Measurements from ENCODE around the gene AGR3.
"Not testable (repeated sequence)": the region's sequence is repeated elsewhere in the genome, so short reads cannot be mapped to it uniquely, and the experiment has no call there.

The AGR3 gene

GRCh38 chr7:16891874-16892643 is 10.3 kb upstream of the AGR3 start:
- no peak overlapping the region for H3K4me3 ChIP-seq (ENCODE audit: low read depth, low read length)

DNA sequence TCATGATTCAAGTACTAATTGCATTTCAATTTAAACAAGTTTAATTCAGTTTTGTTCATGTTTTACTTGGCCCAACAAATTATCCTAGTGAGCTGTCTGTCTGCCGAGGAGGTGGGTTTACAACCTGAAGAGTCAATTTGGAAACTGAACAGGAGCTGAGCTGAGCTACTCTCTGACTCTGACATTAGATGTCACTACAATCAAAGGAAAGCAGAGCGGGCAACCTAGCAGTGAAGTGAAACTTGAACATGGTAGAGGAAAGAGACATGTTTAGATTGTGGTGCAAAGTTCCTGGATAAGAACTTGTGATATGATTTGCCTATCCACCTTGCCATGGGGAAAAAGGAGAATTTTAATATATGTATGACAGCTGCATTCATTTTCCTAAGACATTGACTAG is 9.6 kb upstream of the AGR3 start:
- no peak overlapping the region for H3K4me3 ChIP-seq (ENCODE audit: low read depth, low read length)

DNA sequence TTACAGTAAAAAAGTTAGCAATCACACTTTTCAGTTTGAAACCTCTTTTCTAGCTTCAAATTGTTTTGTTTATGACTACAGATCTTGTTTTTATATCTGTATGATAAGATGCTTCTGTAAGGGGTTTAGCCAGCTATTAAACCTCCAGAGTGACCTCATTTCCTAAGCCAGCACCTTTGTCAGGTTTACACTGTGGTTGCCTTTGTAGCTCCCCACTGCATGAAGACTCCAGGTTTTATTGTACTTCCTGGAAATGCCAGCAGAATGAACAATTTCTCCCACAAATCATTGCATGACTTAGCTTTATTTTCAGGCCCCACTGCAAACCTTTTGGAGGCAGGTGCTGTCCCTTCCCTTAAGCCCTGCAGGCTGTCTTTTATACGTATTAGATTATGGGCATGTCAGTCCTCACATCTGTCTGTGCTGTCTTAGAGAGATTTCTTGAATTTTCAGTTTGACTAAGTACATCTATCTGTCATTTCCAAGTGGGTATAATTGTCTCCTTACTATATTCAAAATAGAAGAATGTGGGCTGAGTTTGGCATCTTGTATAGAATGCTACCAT is 8.2 kb upstream of the AGR3 start:
- H3K4me3 ChIP-seq (ENCODE audit: low read depth, low read length), result no peak overlapping the region

DNA sequence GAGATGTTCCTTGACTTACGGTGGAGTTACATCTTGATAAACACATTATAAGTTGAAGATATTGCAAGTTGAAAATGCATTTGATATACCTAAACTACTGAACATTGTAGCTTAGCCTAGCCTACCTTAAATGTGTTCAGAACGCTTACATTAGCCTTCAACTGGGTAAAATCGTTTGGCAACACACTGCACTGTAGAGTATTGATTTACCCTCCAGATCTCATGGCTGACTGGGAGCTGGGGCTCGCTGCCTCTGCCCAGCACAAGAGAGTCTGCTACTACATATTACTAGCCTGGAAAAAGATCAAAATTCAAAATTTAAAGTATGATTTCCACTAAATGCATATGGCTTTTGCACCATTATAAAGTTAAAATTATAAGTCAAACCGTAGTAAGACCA is 7.5 kb upstream of the AGR3 start:
- no peak overlapping the region for H3K4me3 ChIP-seq (ENCODE audit: low read depth, low read length)

DNA sequence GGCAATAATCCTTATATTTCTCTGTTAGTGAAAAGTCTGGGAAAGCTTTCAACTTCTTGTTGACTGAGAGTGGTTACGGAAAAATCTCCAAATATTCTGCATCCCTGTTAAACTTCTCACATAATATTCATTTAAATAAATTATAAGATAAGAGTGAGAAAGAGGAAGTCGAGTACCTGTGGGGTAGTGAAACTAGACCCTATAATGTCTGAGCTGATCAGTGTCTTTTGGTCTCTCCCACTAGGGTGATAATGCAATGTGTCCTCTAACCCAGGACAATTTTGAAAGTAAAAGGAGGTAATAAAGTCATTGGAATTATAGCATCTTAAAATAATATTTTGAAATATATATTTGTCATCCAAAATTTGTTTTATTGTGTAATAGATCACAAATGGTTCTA is 2.1 kb upstream of the AGR3 start:
- H3K4me3 ChIP-seq (ENCODE audit: low read depth, low read length), result no peak overlapping the region

DNA sequence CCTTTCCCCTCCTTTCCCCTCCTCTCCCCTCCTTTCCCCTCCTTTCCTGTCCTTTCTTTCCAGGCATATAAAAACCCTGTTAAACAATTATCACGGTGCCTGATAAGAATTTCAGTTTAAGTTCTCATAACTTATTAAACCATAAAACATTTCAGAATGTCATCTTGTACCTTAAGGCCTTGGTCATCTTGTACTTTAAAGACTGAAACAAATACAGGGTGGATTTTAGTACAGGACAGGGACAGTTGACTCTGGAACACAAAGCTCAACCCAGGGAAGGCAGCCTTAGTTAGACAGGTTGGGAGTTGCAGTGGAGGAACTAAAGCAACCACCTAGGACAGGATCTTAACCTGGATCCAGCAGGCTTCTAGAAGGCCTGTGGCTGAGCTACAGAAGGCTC is 1.2 kb downstream of the AGR3 start:
- H3K4me3 ChIP-seq (ENCODE audit: low read depth, low read length), result no peak overlapping the region

DNA sequence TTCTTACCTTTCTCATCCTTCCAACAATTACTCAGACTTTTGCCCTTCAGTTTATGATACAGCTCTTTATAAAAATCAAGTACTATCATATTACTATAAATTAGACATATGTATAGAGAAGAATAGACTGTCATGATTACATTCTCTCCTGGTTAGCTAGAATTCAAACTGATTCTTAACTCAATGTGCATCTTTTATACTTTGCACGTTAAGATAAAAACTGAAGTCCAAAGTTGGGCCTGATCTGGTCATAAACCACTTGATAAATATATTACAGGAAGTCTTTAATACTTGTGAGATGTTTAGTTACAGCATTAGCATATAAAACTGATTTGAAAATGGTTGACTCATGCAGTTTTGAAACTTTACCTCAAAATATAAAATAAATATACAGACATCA is 2.6 kb downstream of the AGR3 start:
- no peak overlapping the region for H3K4me3 ChIP-seq (ENCODE audit: low read depth, low read length)

DNA sequence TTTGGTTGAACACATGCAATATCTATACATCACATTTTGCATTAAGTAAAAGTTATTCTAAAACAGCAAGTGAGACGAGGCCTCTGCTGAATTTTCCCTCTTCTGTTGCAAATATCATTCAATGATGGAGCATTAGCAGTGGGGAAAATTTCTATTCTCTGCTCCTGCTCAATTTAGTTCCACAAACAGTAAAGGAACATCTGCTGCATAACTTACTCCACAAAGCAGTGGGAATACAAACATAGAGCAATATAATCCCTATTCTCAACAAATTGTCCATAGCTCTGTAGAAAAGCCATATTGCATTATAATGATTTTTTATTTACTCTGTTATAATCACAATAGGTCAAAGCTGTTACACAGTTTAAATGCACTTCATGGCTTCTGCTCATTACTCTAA is 5.9 kb downstream of the AGR3 start:
- no peak overlapping the region for H3K4me3 ChIP-seq (ENCODE audit: low read depth, low read length)

- no peak overlapping the region for H3K4me3 ChIP-seq (ENCODE audit: low read depth, low read length)
These were observed 7.7 kb downstream of the AGR3 start for GRCh38 chr7:16874066-16874465.

- H3K4me3 ChIP-seq (ENCODE audit: low read depth, low read length), result no peak overlapping the region
These were observed 14.5 kb downstream of the AGR3 start for GRCh38 chr7:16867328-16867727.

- H3K4me3 ChIP-seq (ENCODE audit: low read depth, low read length), result not testable (repeated sequence)
These were observed 28.6 kb downstream of the AGR3 start for GRCh38 chr7:16853189-16853588.

GRCh38 chr7:16851829-16852228 is 30.0 kb downstream of the AGR3 start:
- no peak overlapping the region for H3K4me3 ChIP-seq (ENCODE audit: low read depth, low read length)

- no peak overlapping the region for H3K4me3 ChIP-seq (ENCODE audit: low read depth, low read length)
These were observed 30.9 kb downstream of the AGR3 start for GRCh38 chr7:16850614-16851466.

GRCh38 chr7:16849296-16850148 is 32.3 kb downstream of the AGR3 start:
- H3K4me3 ChIP-seq (ENCODE audit: low read depth, low read length), result no peak overlapping the region

DNA sequence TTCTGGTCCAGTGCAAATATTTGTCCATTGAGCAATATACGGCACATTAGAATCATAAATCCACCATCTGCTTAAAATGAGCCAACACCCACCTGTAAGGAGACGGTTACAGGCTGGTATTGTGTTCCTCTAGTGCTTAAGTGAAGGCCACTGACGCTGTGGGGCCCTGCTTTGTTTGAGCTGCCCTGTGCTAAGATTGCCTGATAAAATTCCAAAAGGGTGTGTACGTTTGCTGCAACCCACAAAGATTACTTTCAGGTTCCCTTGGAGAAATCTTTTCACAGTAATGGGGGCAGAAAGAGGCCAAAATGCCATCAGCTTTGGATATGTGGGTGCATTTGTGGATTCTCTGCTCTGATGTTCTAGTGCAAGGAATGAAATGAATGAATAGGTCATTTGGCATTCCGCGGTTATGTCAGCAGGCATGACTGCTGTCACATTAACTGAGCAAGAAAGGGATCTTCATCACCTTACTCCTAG is 34.4 kb downstream of the AGR3 start:
- H3K4me3 ChIP-seq (ENCODE audit: low read depth, low read length), result no peak overlapping the region

GRCh38 chr7:16846601-16847165 is 35.1 kb downstream of the AGR3 start:
- no peak overlapping the region for H3K4me3 ChIP-seq (ENCODE audit: low read depth, low read length)

DNA sequence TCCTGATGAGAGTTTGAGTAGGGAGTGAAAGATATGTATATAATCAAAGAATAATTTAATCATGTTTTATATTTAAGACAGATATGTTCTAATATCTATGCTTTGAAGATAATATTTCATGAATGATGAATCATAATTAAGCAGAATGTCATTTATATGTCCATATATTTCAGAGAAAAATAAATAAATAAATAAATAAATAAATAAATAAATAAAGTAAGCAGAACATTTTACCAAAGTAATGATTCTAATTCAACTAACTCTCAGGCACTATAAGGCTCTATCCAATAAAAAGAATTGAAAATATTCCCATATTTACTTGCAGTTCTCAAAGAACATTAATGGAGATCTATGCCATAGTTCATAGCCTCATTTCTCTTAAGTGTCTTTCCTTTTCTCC is 36.0 kb downstream of the AGR3 start:
- no peak overlapping the region for H3K4me3 ChIP-seq (ENCODE audit: low read depth, low read length)

- no peak overlapping the region for H3K4me3 ChIP-seq (ENCODE audit: low read depth, low read length)
These were observed 40.1 kb downstream of the AGR3 start for GRCh38 chr7:16841681-16842080.

- no peak overlapping the region for H3K4me3 ChIP-seq (ENCODE audit: low read depth, low read length)
These were observed 41.7 kb downstream of the AGR3 start for GRCh38 chr7:16840094-16840493.

DNA sequence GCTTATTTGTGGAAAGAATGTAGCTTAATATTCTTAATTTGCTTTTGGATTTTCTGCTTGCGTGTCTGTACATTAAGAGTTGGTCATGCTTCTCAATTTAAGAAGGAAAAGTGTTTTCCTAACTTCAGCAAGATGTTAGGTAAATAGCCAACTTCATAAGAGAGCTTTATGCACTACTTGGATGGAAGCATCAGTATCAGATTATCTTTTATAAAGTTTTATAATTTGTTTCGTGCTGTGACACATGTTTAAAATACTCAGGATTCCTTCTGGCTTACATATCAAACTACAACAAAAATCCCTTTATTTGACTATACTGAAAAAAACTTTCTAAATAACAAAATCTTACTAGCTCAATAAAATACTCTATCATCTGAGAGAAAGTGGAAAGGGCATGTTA is 42.1 kb downstream of the AGR3 start:
- H3K4me3 ChIP-seq (ENCODE audit: low read depth, low read length), result no peak overlapping the region

DNA sequence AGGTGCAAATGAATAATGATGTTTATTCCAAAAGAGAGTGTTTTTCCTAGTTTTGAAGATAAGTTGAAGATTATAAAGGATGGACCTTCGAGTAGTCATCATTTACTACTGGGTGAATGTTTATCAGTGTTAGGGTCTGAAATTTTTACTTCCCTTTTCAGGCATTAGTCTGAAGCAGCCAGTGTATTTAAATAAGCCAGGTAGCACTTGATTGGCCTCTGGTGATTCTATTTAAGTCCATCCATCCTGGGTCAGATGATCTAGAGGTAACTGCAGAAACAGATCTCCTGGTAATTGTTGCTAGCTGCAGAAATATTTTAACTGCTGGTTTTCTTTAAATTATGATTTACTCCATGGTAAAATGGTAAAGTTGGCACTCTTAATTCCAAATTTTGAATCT is 42.9 kb downstream of the AGR3 start:
- H3K4me3 ChIP-seq (ENCODE audit: low read depth, low read length), result no peak overlapping the region
